WI38 (cell line): ENCODE data around the gene ZNF598.
A peak's percentile ranks its signal among the peaks of the same experiment; 100 is the strongest.

Source experiments
- H3K4me3 ChIP-seq: 2 replicates; pipeline ENCODE4 v1.5.1; 2011; ENCODE audit warnings: low read depth, mild to moderate bottlenecking, control low read depth, low read length
- TF ChIP-seq, protein P1 (sequence below): IDR thresholded peaks from 2 replicates; pipeline ENCODE4 v1.5.1; 2012; ENCODE audit warnings: low read depth, mild to moderate bottlenecking, control low read depth, low read length

Gene ZNF598

DNA sequence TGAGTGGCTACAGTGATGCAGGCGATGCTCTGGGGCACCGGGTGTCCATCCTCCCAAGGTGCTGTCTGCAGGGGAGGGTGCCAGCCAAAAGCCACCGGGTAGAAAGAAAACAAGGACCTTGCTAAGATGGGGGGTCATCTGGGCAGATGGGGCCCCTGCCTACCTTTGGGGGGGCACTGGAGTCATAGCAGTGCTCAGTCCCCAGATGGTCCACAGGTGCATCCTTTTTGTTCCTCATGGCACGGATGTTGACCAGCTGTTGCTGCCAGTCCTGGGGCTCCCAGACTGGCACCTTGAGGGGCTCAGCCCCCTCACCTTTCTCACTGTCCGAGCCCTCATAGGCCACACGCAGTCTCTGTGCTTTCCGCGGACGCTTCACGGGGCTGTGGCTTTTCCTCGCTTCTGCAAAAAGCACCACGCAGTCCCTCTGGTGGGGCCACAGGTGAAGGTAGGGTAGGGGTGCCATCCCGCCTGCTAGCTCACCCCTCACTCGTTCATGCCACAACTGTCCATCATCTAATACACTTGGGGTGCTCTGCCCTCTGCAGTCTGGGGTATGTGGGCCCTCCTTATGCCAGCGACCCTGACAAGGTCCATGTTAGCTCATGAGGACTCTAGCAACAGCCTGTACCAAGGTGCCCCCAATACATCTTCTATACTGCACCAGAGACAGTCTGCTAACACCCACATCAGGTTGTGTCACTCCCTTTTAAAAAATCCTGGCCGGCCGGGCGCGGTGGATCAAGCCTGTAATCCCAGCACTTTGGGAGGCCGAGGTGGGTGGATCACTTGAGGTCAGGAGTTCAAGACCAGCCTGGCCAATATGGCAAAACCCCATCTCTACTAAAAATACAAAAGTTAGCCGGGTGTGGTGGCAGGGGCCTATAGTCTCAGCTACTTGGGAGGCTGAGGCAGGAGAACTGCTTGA lies 36.6 kb upstream of the ZNF598 start:
- TF ChIP-seq, protein P1, sequence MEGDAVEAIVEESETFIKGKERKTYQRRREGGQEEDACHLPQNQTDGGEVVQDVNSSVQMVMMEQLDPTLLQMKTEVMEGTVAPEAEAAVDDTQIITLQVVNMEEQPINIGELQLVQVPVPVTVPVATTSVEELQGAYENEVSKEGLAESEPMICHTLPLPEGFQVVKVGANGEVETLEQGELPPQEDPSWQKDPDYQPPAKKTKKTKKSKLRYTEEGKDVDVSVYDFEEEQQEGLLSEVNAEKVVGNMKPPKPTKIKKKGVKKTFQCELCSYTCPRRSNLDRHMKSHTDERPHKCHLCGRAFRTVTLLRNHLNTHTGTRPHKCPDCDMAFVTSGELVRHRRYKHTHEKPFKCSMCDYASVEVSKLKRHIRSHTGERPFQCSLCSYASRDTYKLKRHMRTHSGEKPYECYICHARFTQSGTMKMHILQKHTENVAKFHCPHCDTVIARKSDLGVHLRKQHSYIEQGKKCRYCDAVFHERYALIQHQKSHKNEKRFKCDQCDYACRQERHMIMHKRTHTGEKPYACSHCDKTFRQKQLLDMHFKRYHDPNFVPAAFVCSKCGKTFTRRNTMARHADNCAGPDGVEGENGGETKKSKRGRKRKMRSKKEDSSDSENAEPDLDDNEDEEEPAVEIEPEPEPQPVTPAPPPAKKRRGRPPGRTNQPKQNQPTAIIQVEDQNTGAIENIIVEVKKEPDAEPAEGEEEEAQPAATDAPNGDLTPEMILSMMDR, result no peak
- peak overlapping the region; percentile 67 for H3K4me3 ChIP-seq

DNA sequence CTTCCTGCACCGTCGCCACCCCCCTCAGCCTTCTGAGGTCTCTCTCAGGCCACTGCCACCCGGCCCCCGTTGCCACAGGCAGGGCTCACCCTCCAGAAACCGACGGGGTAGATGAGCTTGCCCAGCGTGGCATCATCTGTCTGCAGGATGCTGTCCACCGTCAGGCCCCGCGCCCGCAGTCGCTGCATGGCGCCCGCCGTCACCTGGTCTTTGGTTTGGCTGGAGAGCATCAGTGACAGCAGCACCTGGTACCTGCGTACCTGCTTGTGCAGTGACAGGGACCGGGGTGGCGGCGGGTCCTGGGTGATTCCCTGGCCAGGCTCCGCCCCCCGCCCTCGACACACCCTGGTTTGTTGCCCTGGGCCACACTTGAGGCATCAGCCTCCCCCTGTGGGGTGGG lies 34.9 kb upstream of the ZNF598 start:
- TF ChIP-seq, protein P1, result no peak
- H3K4me3 ChIP-seq, result no peak overlapping the region

DNA sequence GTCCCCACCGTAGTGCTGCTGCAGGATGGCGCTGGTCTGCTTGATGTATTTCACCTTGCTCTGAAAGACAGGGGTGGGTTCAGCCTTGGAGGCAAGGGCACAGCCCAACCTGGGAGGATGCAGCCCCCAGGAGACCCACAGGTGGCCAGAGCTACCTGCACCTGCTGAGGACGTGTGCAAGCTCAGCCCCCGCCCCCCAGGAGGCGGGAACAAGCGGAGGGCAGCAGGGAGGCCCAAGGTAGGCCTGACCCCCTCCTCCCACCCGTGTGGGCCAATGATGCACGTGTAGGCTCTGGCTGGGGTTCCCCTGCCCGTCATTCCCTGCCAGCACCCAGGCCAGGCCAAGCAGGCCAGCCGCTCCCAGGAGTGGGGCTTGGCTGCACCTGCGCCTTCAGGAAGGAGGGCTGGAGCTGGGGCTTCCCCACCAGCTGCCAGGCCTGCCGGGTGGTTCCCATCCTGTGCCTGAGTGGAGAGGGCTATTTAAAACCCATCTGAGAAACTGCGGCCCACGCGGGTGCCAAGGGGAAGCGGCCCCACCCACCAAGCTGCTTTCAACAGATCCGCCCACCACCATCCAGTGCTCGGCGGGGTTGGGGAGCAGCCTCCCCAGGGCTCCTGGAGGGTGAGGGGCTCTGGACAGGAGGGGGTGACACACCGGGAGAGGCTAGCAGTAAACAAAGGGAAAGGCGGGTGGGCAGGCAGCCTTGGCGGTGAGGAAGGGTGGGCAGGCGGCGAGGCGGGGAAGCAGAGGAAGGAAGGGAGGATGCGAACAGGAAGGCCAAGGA lies 34.2 kb upstream of the ZNF598 start:
- H3K4me3 ChIP-seq, result no peak overlapping the region
- TF ChIP-seq, protein P1, result no peak

DNA sequence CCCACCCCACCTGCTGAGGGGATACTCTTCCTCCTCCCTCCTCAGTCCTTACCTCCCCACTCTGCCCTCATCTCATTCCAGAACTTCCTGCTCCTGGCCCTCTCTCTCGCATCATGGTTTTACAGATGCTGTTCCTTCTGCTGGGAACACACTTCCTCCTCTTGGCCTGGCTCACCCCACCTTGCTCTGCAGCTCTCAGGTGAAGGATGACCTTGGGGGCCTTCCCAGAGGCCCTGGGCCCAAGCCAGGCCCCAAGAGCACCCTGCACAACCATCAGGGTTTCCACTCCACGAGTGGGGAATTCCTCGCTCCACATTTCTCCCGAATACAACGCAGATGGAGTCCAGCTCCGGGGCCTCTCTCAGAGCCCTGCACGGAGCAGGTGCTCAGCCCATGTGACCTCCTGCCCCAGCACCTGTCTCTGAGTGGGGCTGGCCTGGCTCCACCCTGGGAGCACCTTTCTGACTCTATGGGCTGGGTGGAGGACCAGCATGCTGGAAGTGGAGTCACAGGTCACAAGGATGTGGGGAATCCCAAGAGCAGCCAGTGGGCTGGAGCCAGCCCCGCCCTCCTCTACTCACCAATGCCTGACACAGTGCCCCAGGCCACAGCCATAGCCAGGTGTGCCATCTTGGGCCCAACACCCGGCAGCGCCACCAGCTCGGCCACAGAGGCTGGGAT lies 33.5 kb upstream of the ZNF598 start:
- H3K4me3 ChIP-seq, result no peak overlapping the region
- TF ChIP-seq, protein P1, result no peak

DNA sequence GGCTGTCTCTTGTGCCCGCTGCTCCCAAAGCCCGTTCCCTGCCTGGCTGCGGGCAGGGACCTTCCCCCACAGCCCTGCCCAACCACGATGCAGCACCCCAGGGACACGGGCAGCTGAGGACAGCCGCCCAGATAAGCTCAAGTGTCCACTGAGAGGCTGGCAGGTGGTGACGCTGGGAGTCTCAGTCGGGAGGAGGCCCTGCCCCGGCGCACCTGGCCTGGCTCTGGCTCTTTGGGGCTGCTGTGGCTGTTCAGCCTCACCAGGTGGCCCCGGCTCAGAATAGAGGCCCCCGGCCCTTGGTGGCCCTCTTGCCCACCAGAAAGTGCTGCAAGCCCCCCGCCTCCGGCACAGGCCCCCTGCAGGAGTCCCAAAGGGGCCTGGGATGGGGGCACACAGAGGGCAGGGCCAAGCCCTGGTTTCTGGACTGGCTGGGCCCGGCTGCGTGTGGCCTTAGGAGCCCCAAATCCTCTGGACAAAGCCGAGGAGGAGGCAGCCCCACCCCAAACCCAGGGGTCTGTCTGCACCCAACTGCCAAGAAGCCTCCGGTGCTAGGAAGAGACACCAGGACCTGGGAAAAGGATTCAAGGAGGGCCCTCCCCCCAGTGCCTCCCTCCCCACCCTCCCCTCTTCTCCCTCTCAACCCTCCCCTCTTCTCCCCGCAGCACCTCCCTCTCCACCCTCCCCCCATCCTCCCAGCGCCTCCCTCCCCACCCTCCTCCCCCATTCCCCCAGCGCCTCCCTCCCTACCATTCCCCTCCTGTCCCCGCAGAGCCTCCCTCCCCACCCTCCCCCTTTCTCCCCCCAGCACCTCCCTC lies 32.8 kb upstream of the ZNF598 start:
- TF ChIP-seq, protein P1, result no peak

DNA sequence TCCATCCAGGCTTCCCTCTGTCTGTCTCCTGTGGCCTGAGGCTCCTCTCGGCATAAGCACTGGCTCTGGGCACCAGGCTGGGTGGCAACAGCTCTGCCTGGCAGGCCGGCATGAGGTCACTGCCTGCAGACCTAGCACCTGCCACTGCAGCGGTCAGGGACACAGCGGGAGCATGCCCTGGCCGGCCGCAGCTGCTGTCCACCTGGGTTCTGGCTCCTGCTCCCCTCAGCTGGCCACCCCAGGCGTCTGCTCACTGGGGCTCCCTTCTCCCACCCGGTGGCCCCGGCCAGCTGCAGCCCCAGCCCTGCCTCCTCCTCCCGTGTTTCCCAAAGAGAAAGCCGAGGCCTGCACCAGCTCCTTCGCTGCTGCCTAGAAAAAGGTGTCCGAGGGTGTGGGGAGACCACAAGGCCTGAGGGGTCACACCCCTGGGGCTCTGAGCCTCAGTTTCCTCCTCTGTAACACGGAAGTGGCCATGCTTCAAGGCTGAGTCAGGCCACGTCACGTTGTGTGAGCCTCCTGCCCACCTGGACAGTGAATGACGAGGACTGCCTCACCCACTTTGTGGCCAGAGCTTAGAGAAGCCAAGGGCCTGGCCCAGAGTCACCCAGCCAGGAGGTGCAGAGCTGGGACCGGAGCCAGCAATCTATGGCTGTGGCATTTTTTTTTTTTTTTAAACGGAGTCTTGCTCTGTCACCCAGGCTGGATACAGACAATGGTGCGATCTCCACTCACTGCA lies 31.3 kb upstream of the ZNF598 start:
- TF ChIP-seq, protein P1, result no peak

More for the DNA sequence above, 32.8 kb upstream of the ZNF598 start:
- H3K4me3 ChIP-seq, result no peak overlapping the region

More for the DNA sequence above, 31.3 kb upstream of the ZNF598 start:
- no peak overlapping the region for H3K4me3 ChIP-seq
